ENCODE data around the gene SEZ6L. TPM values are rescaled to one million over a fixed set of nuclear protein-coding genes. Genes with fewer than 3 reads are reported as not detected.

The SEZ6L gene
- total RNA-seq, 4 donors from 2014 or later, result 0.14 to 0.16 TPM; not detected in 2

GRCh38 chr22:26246552-26246951 lies 77.3 kb downstream of the SEZ6L start:
- H3K9me3 ChIP-seq, result no peaks in the 10 kb centered on the region
- 82 to 86% methylated on average over 3 to 7 of the region's 7 CpGs for WGBS, 2 donors (ENCODE audit: low coverage in 1 of 2)
- in situ Hi-C loops (cut with MboI; ENCODE audit: low pct_ligation_motif_present in 1 of 4, low pct_unique_long_range_greater_than_20kb in 1 of 4, low sequenced_read_pairs in 3 of 4), result no loop called here

GRCh38 chr22:26251869-26252268 lies 82.6 kb downstream of the SEZ6L start:
- H3K4me1 ChIP-seq, result no peaks in the 10 kb centered on the region
- 83% methylated on average over 5 of the region's 5 CpGs; no CpG with 5 or more reads in 1 of the 2 donors for WGBS, 2 donors (ENCODE audit: low coverage in 1 of 2)
- in situ Hi-C loops (cut with MboI; ENCODE audit: low pct_ligation_motif_present in 1 of 4, low pct_unique_long_range_greater_than_20kb in 1 of 4, low sequenced_read_pairs in 3 of 4), result no loop called here

More at GRCh38 chr22:26246552-26246951, 77.3 kb downstream of the SEZ6L start:
- no peaks in the 10 kb centered on the region for H3K36me3 ChIP-seq
- H3K4me1 ChIP-seq, result no peaks in the 10 kb centered on the region
- intact Hi-C loops (cut with DNase I; ENCODE audit: low total_unique reads), result no loop called here
- DNase-seq, result no peak
- TF ChIP-seq EP300 (IDR thresholded peaks at IDR 0.05; ENCODE audit: low read depth) (no peak), POLR2AphosphoS5 (IDR thresholded peaks at IDR 0.05) (no peak), POLR2A (IDR thresholded peaks at IDR 0.05) (no peak)
- H3K27ac ChIP-seq, result no peak overlapping the region
- no peak overlapping the region for H3K4me3 ChIP-seq
- H3K27me3 ChIP-seq, result no peaks in the 10 kb centered on the region

GRCh38 chr22:26259510-26259909 lies 90.2 kb downstream of the SEZ6L start:
- no peak for DNase-seq
- in situ Hi-C loops (cut with MboI; ENCODE audit: low pct_ligation_motif_present in 1 of 4, low pct_unique_long_range_greater_than_20kb in 1 of 4, low sequenced_read_pairs in 3 of 4) (no loop called here), intact Hi-C loops (cut with DNase I; ENCODE audit: low total_unique reads) (no loop called here)
- peaks cover 5% of the 10 kb centered on the region for H3K27me3 ChIP-seq
- H3K27ac ChIP-seq, result no peak overlapping the region
- 7 to 12% methylated on average over 2 to 6 of the region's 6 CpGs for WGBS, 2 donors (ENCODE audit: low coverage in 1 of 2)
- H3K36me3 ChIP-seq, result no peaks in the 10 kb centered on the region
- TF ChIP-seq POLR2AphosphoS5 (IDR thresholded peaks at IDR 0.05) (no peak), CTCF (IDR thresholded peaks at IDR 0.05) (no peak), EP300 (IDR thresholded peaks at IDR 0.05; ENCODE audit: low read depth) (no peak), POLR2A (IDR thresholded peaks at IDR 0.05) (no peak)
- H3K9me3 ChIP-seq, result no peaks in the 10 kb centered on the region
- no peak overlapping the region for H3K4me3 ChIP-seq
- H3K4me1 ChIP-seq, result no peaks in the 10 kb centered on the region

More at GRCh38 chr22:26251869-26252268, 82.6 kb downstream of the SEZ6L start:
- no peak for DNase-seq
- H3K36me3 ChIP-seq, result no peaks in the 10 kb centered on the region
- H3K27me3 ChIP-seq, result peaks cover 3% of the 10 kb centered on the region
- no peak for TF ChIP-seq POLR2A (IDR thresholded peaks at IDR 0.05)
- no peak for TF ChIP-seq EP300 (IDR thresholded peaks at IDR 0.05; ENCODE audit: low read depth)
- TF ChIP-seq CTCF (IDR thresholded peaks at IDR 0.05), result no peak
- no peak for TF ChIP-seq POLR2AphosphoS5 (IDR thresholded peaks at IDR 0.05)
- intact Hi-C loops (cut with DNase I; ENCODE audit: low total_unique reads), result no loop called here
- no peak overlapping the region for H3K4me3 ChIP-seq
- no peak overlapping the region for H3K27ac ChIP-seq
- no peaks in the 10 kb centered on the region for H3K9me3 ChIP-seq

GRCh38 chr22:26264162-26264561 lies 94.9 kb downstream of the SEZ6L start:
- in situ Hi-C loops (cut with MboI; ENCODE audit: low pct_ligation_motif_present in 1 of 4, low pct_unique_long_range_greater_than_20kb in 1 of 4, low sequenced_read_pairs in 3 of 4) (no loop called here), intact Hi-C loops (cut with DNase I; ENCODE audit: low total_unique reads) (no loop called here)
- Histone ChIP-seq H3K9me3 (no peaks in the 10 kb centered on the region), H3K4me1 (no peaks in the 10 kb centered on the region), H3K4me3 (no peak overlapping the region), H3K27me3 (peaks cover 13% of the 10 kb centered on the region), H3K36me3 (no peaks in the 10 kb centered on the region), H3K27ac (no peak overlapping the region)
- 44% methylated on average over 1 of the region's 1 CpG; no CpG with 5 or more reads in 1 of the 2 donors for WGBS, 2 donors (ENCODE audit: low coverage in 1 of 2)
- TF ChIP-seq CTCF (IDR thresholded peaks at IDR 0.05), result no peak
- no peak for TF ChIP-seq EP300 (IDR thresholded peaks at IDR 0.05; ENCODE audit: low read depth)
- TF ChIP-seq POLR2A (IDR thresholded peaks at IDR 0.05), result no peak
- TF ChIP-seq POLR2AphosphoS5 (IDR thresholded peaks at IDR 0.05), result no peak
- DNase-seq, result no peak

GRCh38 chr22:26265281-26265680 lies 96.0 kb downstream of the SEZ6L start:
- intact Hi-C loops (cut with DNase I; ENCODE audit: low total_unique reads) (no loop called here), in situ Hi-C loops (cut with MboI; ENCODE audit: low pct_ligation_motif_present in 1 of 4, low pct_unique_long_range_greater_than_20kb in 1 of 4, low sequenced_read_pairs in 3 of 4) (no loop called here)
- 68 to 69% methylated on average over 6 to 7 of the region's 7 CpGs for WGBS, 2 donors (ENCODE audit: low coverage in 1 of 2)
- Histone ChIP-seq H3K4me1 (no peaks in the 10 kb centered on the region), H3K27ac (no peak overlapping the region), H3K4me3 (no peak overlapping the region), H3K27me3 (peaks cover 13% of the 10 kb centered on the region), H3K36me3 (no peaks in the 10 kb centered on the region), H3K9me3 (no peaks in the 10 kb centered on the region)
- TF ChIP-seq POLR2AphosphoS5 (IDR thresholded peaks at IDR 0.05) (no peak), CTCF (IDR thresholded peaks at IDR 0.05) (no peak), EP300 (IDR thresholded peaks at IDR 0.05; ENCODE audit: low read depth) (no peak), POLR2A (IDR thresholded peaks at IDR 0.05) (no peak)
- no peak for DNase-seq

All from transverse colon (tissue), 4 donors.